Aorta (tissue), 5 donors: ENCODE results near the gene RABL3. TPM values are rescaled to one million over a fixed set of nuclear protein-coding genes. Genes with fewer than 3 reads are reported as not detected.

ENCODE experiments used
- ATAC-seq: fragments of 200-7000 bp; cut with Tn5 transposase; one replicate; pipeline ENCODE4 v1.9.1; 2022; ENCODE audit warnings: moderate library complexity; ENCODE audit not compliant: low FRiP score
- DNase-seq, 2 donors: peaks; one replicate each; pipeline ENCODE4 v3.0.0-alpha.2; 2020
- H3K27ac ChIP-seq, 2 donors: one replicate each; pipeline ENCODE4 v1.5.1; 2013; ENCODE audit warnings: low read length in 2 of 2, mild to moderate bottlenecking in 2 of 2, moderate library complexity in 2 of 2, control low read depth in 1 of 2, inconsistent platforms in 1 of 2, low read depth in 1 of 2
- H3K27me3 ChIP-seq, 2 donors: one replicate each; pipeline ENCODE4 v1.6.1; 2013; ENCODE audit warnings: control low read depth in 1 of 2, low read length in 1 of 2, mild to moderate bottlenecking in 1 of 2, moderate library complexity in 1 of 2; ENCODE audit not compliant: insufficient read depth in 2 of 2, control insufficient read depth in 1 of 2
- H3K36me3 ChIP-seq, 2 donors: one replicate each; pipeline ENCODE4 v1.6.1; 2013; ENCODE audit warnings: control low read depth in 1 of 2, low read length in 1 of 2, mild to moderate bottlenecking in 1 of 2; ENCODE audit not compliant: insufficient read depth in 2 of 2, control insufficient read depth in 1 of 2
- H3K4me1 ChIP-seq, 2 donors: one replicate each; pipeline ENCODE4 v1.6.1; 2013; ENCODE audit warnings: low read length in 2 of 2, control low read depth in 1 of 2, mild to moderate bottlenecking in 1 of 2, moderate library complexity in 1 of 2; ENCODE audit not compliant: insufficient read depth in 2 of 2, control insufficient read depth in 1 of 2
- H3K4me3 ChIP-seq, 2 donors: one replicate each; pipeline ENCODE4 v1.5.1; 2013; ENCODE audit warnings: low read length in 2 of 2, control low read depth in 1 of 2, mild to moderate bottlenecking in 1 of 2
- H3K9me3 ChIP-seq: one replicate; pipeline ENCODE4 v1.6.1; 2013; ENCODE audit warnings: mild to moderate bottlenecking, low read length; ENCODE audit not compliant: control insufficient read depth
- WGBS, 2 donors: extraction: QIAGEN DNeasy Blood & Tissue Kit; methylation state at CpG; one replicate each; pipeline ENCODE4 v1.1.7; 2013; 5-methylcytosine and 5-hydroxymethylcytosine counted together
- intact Hi-C, 2 donors: fragments of 100-400 bp; cut with DNase I; formaldehyde crosslinking; loops; one replicate each; pipeline versions ENCODE4 v1.14.2 to v1.15.0; 2022
- polyA plus RNA-seq, 2 donors: library from polyadenylated mRNA; stranded (reverse); fragments of 200-250 nt; gene quantifications; one replicate each; pipeline ENCODE4 v1.2.3, GENCODE V29; 2013
- total RNA-seq, 2 donors: library from RNA; stranded (reverse); fragmentation: NEBNext Ultra II Directional; extraction: Animal tissue kit (Norgen Biotek cat#: 25700); gene quantifications; one replicate each; pipeline ENCODE4 v1.2.1, GENCODE V29; 2021
- donor health status: healthy with polysubstance abuse.
- donor health status: Bipolar disorder and iron deficiency.
- donor health status: DM: no; HTN: no; CAD: no.
- donor health status: DM: no; HTN: no; CAD: no.
- donor health status: DM: yes; HTN: yes; CAD: no.

The RABL3 gene
- total and polyA plus RNA-seq, 4 donors = 6.9 to 20.4 (median 12.7) TPM

DNA sequence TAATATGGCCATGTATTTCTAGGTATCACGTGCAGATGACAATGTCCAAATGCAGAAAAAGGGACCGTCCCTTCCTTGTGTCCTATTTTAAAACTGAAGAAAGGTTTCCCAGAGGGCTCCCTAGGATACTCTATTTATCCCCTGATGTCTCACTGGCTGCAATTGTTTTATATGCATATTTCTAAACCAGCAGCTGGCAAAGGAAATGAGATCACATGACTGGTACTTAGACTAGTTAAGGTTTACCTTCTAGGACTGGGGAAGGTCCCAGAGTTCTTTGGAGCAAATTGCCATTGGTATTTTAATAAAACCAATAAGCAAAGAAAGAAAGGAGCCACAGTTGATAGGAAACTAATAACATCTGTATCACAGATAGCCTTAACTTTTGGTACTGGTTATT, 29.8 kb upstream of the RABL3 start:
- no peak overlapping the region for H3K27ac ChIP-seq
- DNase-seq = no peak
- H3K4me1 ChIP-seq = peaks cover 0 to 1% of the 10 kb centered on the region in 2 donors

DNA sequence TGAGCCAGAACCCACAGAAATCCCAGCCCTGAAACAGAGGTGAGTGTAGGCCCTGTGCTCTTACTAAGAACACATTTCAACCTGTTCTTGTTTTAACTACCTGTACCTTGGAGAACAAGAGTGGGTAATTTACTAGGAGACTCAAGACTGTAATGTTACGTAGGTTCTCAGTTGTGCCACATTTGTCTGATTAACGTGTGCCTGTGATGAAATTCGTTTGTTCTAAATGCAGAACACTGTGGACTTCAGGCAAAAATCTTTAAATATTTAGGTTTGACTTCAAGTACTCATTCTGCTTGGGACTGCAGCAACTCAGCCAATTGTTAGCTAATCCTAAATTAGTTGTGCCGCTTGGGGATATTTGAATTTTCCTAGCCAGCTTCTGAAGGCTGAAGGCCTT, 28.6 kb upstream of the RABL3 start:
- Histone ChIP-seq H3K4me3 (no peak overlapping the region), H3K27me3 (no peaks in the 10 kb centered on the region), H3K36me3 (peaks cover 0 to 2% of the 10 kb centered on the region in 2 donors), H3K27ac (no peak overlapping the region), H3K9me3 (no peaks in the 10 kb centered on the region), H3K4me1 (peaks cover 0 to 3% of the 10 kb centered on the region in 2 donors)
- intact Hi-C loops = no loop called here
- DNase-seq = no peak
- WGBS, 2 donors = 56 to 58% methylated on average over 4 of the region's 4 CpGs
- ATAC-seq = no peak

More for the DNA sequence above, 29.8 kb upstream of the RABL3 start:
- Histone ChIP-seq H3K4me3 (no peak overlapping the region), H3K9me3 (no peaks in the 10 kb centered on the region), H3K27me3 (no peaks in the 10 kb centered on the region), H3K36me3 (peaks cover 0 to 4% of the 10 kb centered on the region in 2 donors)
- 64 to 92% methylated on average over 2 of the region's 2 CpGs for WGBS, 2 donors
- no peak for ATAC-seq
- intact Hi-C loops = no loop called here

DNA sequence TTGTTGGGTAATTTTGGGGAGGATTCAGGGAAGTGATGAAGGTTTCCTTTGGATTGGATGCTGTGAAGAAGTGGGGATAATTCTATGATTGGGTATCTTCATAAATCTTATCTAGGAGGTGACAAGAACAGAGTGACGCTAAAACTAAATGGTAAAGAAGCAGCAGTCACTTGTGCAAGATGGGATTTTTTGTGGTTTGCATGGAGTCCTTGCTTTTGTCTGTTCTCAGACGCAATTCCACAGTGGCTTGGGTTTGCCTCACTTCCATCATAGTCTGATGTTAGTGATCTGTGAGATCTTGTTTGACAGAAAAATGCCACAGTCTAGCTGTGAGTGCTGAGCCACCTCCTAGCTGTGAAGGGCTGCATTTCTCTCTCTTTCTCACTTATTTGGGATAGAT, 27.1 kb upstream of the RABL3 start:
- no peak for ATAC-seq
- WGBS, 2 donors = 92 to 93% methylated on average over 2 of the region's 2 CpGs
- H3K27ac ChIP-seq = no peak overlapping the region

DNA sequence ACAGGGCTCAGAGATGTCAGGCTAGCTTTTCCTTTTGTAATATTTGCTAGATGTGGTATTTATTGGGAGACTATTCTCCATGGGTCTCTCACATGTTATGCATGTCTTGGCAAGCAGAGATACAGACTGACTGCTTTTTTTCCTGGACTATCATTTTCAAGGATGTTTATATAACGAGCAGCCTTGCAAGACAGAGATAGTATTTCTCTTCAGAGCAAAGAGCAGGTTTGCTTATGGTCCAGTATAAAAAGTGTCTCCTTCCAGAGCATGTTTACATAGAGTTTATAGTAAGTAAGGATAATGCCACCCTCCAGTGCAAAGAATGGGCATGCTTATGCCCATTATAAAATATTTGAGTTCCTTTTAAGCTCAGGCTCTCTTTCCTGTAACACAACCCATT, 24.8 kb upstream of the RABL3 start:
- no peak for ATAC-seq
- peaks cover 0 to 3% of the 10 kb centered on the region in 2 donors for H3K4me1 ChIP-seq
- H3K27ac ChIP-seq = no peak overlapping the region

More for the DNA sequence above, 27.1 kb upstream of the RABL3 start:
- H3K27me3 ChIP-seq = no peaks in the 10 kb centered on the region
- peaks cover 0 to 3% of the 10 kb centered on the region in 2 donors for H3K4me1 ChIP-seq
- intact Hi-C loops = no loop called here
- no peaks in the 10 kb centered on the region for H3K36me3 ChIP-seq
- DNase-seq = no peak
- no peak overlapping the region for H3K4me3 ChIP-seq
- H3K9me3 ChIP-seq = no peaks in the 10 kb centered on the region

DNA sequence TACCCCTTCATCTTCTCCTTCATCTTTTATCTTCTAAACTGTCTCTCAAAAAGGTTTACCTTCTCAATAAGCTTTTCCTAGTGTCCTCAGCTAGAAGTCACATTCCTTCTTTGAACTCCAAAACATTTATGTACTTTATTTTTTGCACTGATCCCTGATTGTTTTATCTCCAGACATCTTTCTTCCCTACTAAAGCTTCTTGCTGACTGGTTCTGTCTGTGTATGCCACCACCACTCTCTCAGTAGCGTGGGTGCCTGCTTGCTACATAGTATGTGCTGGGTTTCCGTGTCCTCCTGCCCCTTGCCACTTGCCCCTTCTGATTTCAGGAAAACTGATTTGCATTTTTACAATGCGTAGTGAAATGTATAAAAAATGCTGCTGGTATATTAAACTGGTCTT, 24.3 kb upstream of the RABL3 start:
- WGBS, 2 donors = 94 to 95% methylated on average over 3 of the region's 3 CpGs
- no peak for ATAC-seq
- no peak overlapping the region for H3K4me3 ChIP-seq
- no peak for DNase-seq
- H3K4me1 ChIP-seq = peaks cover 0 to 3% of the 10 kb centered on the region in 2 donors
- no peaks in the 10 kb centered on the region for H3K27me3 ChIP-seq
- H3K9me3 ChIP-seq = no peaks in the 10 kb centered on the region
- intact Hi-C loops = no loop called here
- H3K27ac ChIP-seq = no peak overlapping the region
- H3K36me3 ChIP-seq = no peaks in the 10 kb centered on the region

More for the DNA sequence above, 24.8 kb upstream of the RABL3 start:
- Histone ChIP-seq H3K36me3 (no peaks in the 10 kb centered on the region), H3K9me3 (no peaks in the 10 kb centered on the region), H3K27me3 (no peaks in the 10 kb centered on the region), H3K4me3 (no peak overlapping the region)
- intact Hi-C loops = no loop called here
- WGBS, 2 donors = 73 to 77% methylated on average over 1 of the region's 1 CpG
- DNase-seq = no peak

DNA sequence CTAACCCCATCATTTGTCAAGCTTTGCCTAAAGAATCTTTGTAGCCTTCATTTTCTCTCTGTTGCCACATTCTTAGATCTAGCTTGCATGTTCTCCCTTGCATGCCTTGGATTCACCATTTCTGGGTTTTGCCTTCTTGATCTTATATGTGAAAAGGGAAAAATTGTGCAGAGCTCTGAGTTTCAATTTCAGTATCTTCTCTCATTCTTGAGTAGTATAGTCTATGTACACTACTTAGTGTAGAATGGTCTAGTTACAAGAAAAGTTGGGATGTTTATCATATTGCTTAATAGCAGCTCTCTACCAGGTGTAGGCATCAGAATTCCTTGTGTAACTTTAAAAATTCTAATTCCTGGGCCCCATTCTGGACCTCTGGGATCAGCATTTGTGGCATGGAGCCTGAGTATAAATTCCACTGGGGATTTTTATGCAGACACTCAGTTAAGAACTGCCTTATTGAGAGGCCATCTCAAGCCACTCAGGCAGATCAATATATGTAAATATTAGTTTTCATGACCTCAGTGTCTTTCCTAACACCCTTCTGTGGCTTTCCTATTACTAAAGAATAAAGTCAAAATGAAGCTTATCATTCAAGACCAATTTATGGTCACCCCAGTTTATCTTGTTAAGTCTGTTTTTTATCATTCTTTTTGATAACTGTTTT, 23.6 kb upstream of the RABL3 start:
- no peaks in the 10 kb centered on the region for H3K9me3 ChIP-seq
- no peak for DNase-seq
- no peak overlapping the region for H3K4me3 ChIP-seq
- H3K4me1 ChIP-seq = peaks cover 0 to 3% of the 10 kb centered on the region in 2 donors
- no peak for ATAC-seq
- H3K36me3 ChIP-seq = no peaks in the 10 kb centered on the region
- H3K27me3 ChIP-seq = no peaks in the 10 kb centered on the region
- intact Hi-C loops = no loop called here
- no peak overlapping the region for H3K27ac ChIP-seq

DNA sequence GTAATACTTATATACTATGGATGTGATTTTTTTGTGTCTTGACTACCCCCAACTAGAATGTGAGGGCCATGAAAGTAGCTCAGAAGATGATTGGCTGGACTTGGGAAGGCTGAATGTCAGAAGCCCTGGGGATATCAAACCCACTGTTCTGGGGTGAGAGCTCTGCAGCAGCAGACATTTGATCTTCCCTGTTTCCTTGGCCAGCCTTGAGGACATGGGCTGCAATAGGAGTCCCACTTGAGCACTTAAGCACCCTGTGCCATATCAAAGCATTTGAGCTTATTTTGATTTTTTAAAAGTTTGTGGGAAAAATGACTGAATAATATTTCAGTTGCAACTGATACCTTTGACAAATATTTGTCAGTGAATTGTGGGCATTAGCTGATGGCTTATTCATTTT, 21.9 kb upstream of the RABL3 start:
- intact Hi-C loops = no loop called here
- Histone ChIP-seq H3K9me3 (no peaks in the 10 kb centered on the region), H3K4me1 (peaks cover 0 to 3% of the 10 kb centered on the region in 2 donors), H3K36me3 (no peaks in the 10 kb centered on the region), H3K27ac (no peak overlapping the region), H3K27me3 (no peaks in the 10 kb centered on the region), H3K4me3 (no peak overlapping the region)
- ATAC-seq (no peak), DNase-seq (no peak)

DNA sequence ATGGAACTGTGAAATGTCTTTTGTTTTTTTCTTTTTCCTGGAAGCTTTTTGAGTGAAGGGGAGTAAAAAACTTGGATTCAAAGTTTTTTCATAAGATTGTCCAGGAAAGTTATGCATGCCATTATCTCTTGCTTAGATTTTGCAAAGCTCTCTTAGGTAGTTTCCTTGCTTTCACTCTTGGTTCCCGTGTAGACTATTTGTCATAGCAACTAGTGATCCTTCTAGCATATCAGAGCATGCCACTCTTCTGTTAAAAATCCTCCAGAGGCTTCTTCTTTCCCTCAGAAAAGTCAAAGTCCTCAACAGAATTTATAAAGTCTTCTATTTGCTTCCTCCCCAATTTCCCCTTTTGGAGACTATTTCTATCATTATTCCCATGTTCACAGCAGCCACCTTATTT, 21.3 kb upstream of the RABL3 start:
- Histone ChIP-seq H3K36me3 (no peaks in the 10 kb centered on the region), H3K4me1 (peaks cover 0 to 3% of the 10 kb centered on the region in 2 donors), H3K9me3 (no peaks in the 10 kb centered on the region), H3K27me3 (no peaks in the 10 kb centered on the region), H3K4me3 (no peak overlapping the region), H3K27ac (no peak overlapping the region)
- ATAC-seq (no peak), DNase-seq (no peak)
- 55 to 71% methylated on average over 1 of the region's 1 CpG for WGBS, 2 donors
- intact Hi-C loops = no loop called here

DNA sequence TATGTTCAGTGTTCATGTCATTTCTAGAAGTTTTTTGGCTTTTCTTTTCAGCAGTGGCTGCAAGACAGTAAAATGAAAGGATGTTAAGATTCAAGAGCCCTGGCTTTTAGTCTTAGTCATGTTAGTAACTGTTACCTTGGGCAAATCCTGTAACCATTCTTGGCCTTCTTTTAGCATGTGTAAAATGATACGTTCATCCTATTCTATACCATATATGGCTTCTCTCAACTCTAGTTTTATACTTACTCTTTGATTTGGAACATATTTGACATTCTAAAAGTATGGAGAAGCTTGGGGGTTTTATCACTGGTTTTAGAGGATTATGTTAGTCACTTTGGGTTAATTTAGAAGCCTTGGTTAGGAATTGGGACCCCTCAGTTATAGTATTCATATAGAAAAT, 20.3 kb upstream of the RABL3 start:
- H3K4me3 ChIP-seq = no peak overlapping the region
- 60 to 66% methylated on average over 1 of the region's 1 CpG for WGBS, 2 donors
- H3K27me3 ChIP-seq = no peaks in the 10 kb centered on the region
- no peak for ATAC-seq
- H3K27ac ChIP-seq = no peak overlapping the region
- H3K9me3 ChIP-seq = no peaks in the 10 kb centered on the region
- H3K4me1 ChIP-seq = peaks cover 0 to 3% of the 10 kb centered on the region in 2 donors
- intact Hi-C loops = no loop called here
- no peak for DNase-seq
- no peaks in the 10 kb centered on the region for H3K36me3 ChIP-seq
